PC-3 (cell line): ENCODE measurements around the gene KIAA1328. TPM values are rescaled to one million over a fixed set of nuclear protein-coding genes. Genes with fewer than 3 reads are reported as not detected.

Experiments used
- ATAC-seq: fragments of 200-7000 bp; cut with Tn5 transposase; 2 replicates; pipeline ENCODE4 v1.9.1; 2020; ENCODE audit warnings: mild to moderate bottlenecking, moderate library complexity
- BruUV-seq: library from RNA; stranded (reverse); fragments of 400-500 nt; replicated peaks from 2 replicates; lab custom pipeline; 2021; lab: Mats Ljungman, UMichigan
- CTCF ChIA-PET: fragments of 300-600 bp; sonication (Branson Sonifier 250); formaldehyde crosslinking; loops from one replicate; lab custom pipeline; 2022; ENCODE audit warnings: antibody characterized with exemption; lab: Charles Lee
- POLR2A ChIA-PET: fragments of 300-600 bp; sonication (Branson Sonifier 250); formaldehyde crosslinking; loops from one replicate; lab custom pipeline; 2022; ENCODE audit warnings: antibody characterized with exemption; ENCODE audit not compliant: unreplicated experiment; lab: Charles Lee
- DNase-seq: peaks from one replicate; pipeline ENCODE4 v3.0.0-alpha.2; 2015
- H2AFZ ChIP-seq: fragments of 300-600 bp; sonication (generic); 2 replicates; pipeline ENCODE4 v1.6.0; 2016; ENCODE audit warnings: antibody characterized with exemption, low read length
- H3F3A ChIP-seq: fragments of 300-600 bp; sonication (generic); one replicate; pipeline ENCODE4 v1.6.0; 2017; ENCODE audit warnings: antibody characterized with exemption, low read length, control low read depth, mild to moderate bottlenecking; ENCODE audit not compliant: unreplicated experiment
- H3K27ac ChIP-seq: fragments of 300-600 bp; sonication (generic); 2 replicates; pipeline ENCODE4 v1.5.1; 2016; ENCODE audit warnings: mild to moderate bottlenecking, low read length
- H3K27me3 ChIP-seq: fragments of 300-600 bp; sonication (generic); 2 replicates; pipeline ENCODE4 v1.6.1; 2016; ENCODE audit warnings: low read length, mixed read lengths
- H3K36me3 ChIP-seq: fragments of 300-600 bp; sonication (generic); 2 replicates; pipeline ENCODE4 v1.6.1; 2016; ENCODE audit warnings: low read depth, mixed run types, low read length, mixed read lengths
- H3K4me1 ChIP-seq: fragments of 300-600 bp; sonication (generic); 2 replicates; pipeline ENCODE4 v1.5.1; 2016; ENCODE audit warnings: low read length; ENCODE audit not compliant: insufficient read depth
- H3K4me2 ChIP-seq: fragments of 300-600 bp; sonication (generic); 2 replicates; pipeline ENCODE4 v1.6.0; 2016; ENCODE audit warnings: low read length
- H3K4me3 ChIP-seq: fragments of 300-600 bp; sonication (generic); 2 replicates; pipeline ENCODE4 v1.5.1; 2016; ENCODE audit warnings: mild to moderate bottlenecking, low read length, mixed read lengths
- H3K79me2 ChIP-seq: fragments of 300-600 bp; sonication (generic); 2 replicates; pipeline ENCODE4 v1.6.1; 2017; ENCODE audit warnings: low read length, mixed read lengths
- H3K9ac ChIP-seq: fragments of 300-600 bp; sonication (generic); 2 replicates; pipeline ENCODE4 v1.6.0; 2016; ENCODE audit warnings: mild to moderate bottlenecking, low read length
- H3K9me2 ChIP-seq: fragments of 300-600 bp; sonication (generic); replicated peaks from 2 replicates; pipeline ENCODE4 v1.6.1; 2016; ENCODE audit warnings: mixed run types, low read length, mixed read lengths
- H3K9me3 ChIP-seq: fragments of 300-600 bp; sonication (generic); 2 replicates; pipeline ENCODE4 v1.6.1; 2016; ENCODE audit warnings: low read length, mixed read lengths
- H4K20me1 ChIP-seq: fragments of 300-600 bp; sonication (generic); 2 replicates; pipeline ENCODE4 v1.6.1; 2016; ENCODE audit warnings: low read length, mixed read lengths
- CTCF ChIP-seq: fragments of 300-600 bp; sonication (generic); conservative IDR thresholded peaks from 2 replicates; pipeline ENCODE4 v1.5.1; 2017; ENCODE audit warnings: antibody characterized with exemption, low read depth, mild to moderate bottlenecking, low read length
- EZH2 ChIP-seq: fragments of 300-600 bp; sonication (generic); IDR thresholded peaks from one replicate; pipeline ENCODE4 v1.6.1; 2017; ENCODE audit warnings: antibody characterized with exemption, mild to moderate bottlenecking, low read length; ENCODE audit not compliant: unreplicated experiment
- EZH2phosphoT487 ChIP-seq: fragments of 300-600 bp; sonication (generic); IDR thresholded peaks from 2 replicates; pipeline ENCODE4 v1.6.1; 2018; ENCODE audit warnings: mild to moderate bottlenecking, antibody characterized with exemption, low read length, borderline replicate concordance
- intact Hi-C: fragments of 100-400 bp; cut with micrococcal nuclease; formaldehyde crosslinking; loops from 2 replicates; pipeline ENCODE4 v1.9.0; 2023
- total RNA-seq: library from RNA; depleted of rRNA; stranded (reverse); fragments of >200 nt; gene quantifications from 2 replicates; pipeline ENCODE4 v1.2.3, GENCODE V29; 2014

The KIAA1328 gene
- total RNA-seq, 1 experiment from 2014 or later, result 4.4 TPM

DNA sequence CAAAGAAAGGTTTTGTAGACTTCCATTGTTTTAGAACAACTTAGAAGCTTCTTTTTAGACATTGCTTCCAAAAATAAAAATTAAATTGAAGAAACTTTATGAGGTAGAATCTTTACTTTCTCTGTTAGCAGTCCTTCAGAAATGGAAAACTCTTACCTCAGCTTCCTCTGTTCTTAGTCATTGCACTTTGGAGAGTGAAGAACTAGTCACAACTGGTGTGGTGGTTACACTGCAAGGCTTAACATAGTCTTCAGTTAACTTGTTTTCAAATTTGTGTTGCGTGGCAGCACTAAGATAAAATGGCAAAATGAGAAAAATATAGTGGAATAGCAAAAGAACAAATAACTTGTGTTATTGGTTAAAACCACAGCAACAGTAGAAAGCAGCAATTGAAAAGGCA is 332.6 kb downstream of the KIAA1328 start:
- no peak for ATAC-seq
- Histone ChIP-seq H3K9ac (no peak overlapping the region), H3K9me3 (no peaks in the 10 kb centered on the region), H4K20me1 (no peaks in the 10 kb centered on the region), H3K9me2 (no peaks in the 10 kb centered on the region), H3K36me3 (no peaks in the 10 kb centered on the region), H3K79me2 (no peaks in the 10 kb centered on the region), H2AFZ (no peak overlapping the region), H3F3A (no peaks in the 10 kb centered on the region), H3K27me3 (no peaks in the 10 kb centered on the region), H3K27ac (no peak overlapping the region), H3K4me1 (no peaks in the 10 kb centered on the region), H3K4me3 (no peak overlapping the region), H3K4me2 (no peak overlapping the region)
- no peak for DNase-seq
- POLR2A ChIA-PET, result no interaction called here
- TF ChIP-seq EZH2 (no peak), CTCF (no peak), EZH2phosphoT487 (no peak)
- BruUV-seq, result no TSS peak
- intact Hi-C loops, result no loop called here
- CTCF ChIA-PET, result no interaction called here

DNA sequence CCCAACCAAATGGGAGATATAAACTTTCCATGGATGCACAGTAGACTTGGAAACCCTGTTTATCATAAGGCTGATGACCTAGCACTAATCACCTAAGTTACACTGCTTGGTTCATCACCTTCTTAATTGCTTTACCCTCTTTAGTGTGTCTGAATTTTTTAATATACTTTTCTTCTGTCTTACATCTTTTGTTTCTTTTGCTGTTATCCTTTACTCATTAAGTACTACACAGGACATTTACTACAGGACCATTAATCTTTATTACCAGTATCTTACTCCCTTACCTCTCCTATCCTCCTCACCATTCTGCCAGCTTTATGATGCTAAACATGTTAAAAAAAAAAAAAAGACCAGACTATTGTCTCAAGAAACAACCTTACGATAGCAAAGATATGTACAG is 333.6 kb downstream of the KIAA1328 start:
- no peak for TF ChIP-seq EZH2phosphoT487
- no peak for TF ChIP-seq CTCF
- no peaks in the 10 kb centered on the region for H4K20me1 ChIP-seq
- no peaks in the 10 kb centered on the region for H3K4me1 ChIP-seq
- no peaks in the 10 kb centered on the region for H3F3A ChIP-seq
- H3K9me2 ChIP-seq, result no peaks in the 10 kb centered on the region
- BruUV-seq, result no TSS peak
- H3K27me3 ChIP-seq, result no peaks in the 10 kb centered on the region
- intact Hi-C loops, result no loop called here
- CTCF ChIA-PET, result no interaction called here
- H3K36me3 ChIP-seq, result no peaks in the 10 kb centered on the region
- no peak overlapping the region for H3K27ac ChIP-seq
- H3K9ac ChIP-seq, result no peak overlapping the region
- ATAC-seq (no peak), DNase-seq (no peak)
- no peaks in the 10 kb centered on the region for H3K9me3 ChIP-seq
- no peaks in the 10 kb centered on the region for H3K79me2 ChIP-seq
- no peak overlapping the region for H3K4me3 ChIP-seq
- no peak overlapping the region for H2AFZ ChIP-seq
- POLR2A ChIA-PET, result no interaction called here
- H3K4me2 ChIP-seq, result no peak overlapping the region

DNA sequence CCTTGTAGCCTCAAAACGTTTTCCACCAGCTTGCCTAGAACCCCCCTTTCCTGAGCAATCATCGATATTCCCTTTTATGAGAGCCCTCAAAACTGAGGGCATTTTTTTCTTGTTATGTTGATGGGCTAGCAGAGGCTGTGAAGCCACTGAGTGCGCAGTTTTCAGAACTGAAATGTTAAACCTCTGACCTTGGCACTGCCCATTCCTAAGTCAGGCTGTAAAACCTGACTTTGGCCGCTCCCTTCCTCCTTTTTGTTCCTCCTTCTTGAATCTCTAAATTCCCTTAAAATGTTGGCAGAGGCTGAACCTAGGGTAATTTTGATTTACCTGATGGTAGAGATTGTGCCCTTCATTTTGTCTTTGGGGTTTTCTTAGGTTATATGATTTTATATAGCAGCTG is 334.2 kb downstream of the KIAA1328 start:
- no peak for ATAC-seq
- no TSS peak for BruUV-seq
- no peaks in the 10 kb centered on the region for H4K20me1 ChIP-seq
- no peaks in the 10 kb centered on the region for H3K79me2 ChIP-seq
- H3K27me3 ChIP-seq, result no peaks in the 10 kb centered on the region
- no peak overlapping the region for H3K4me2 ChIP-seq
- no peak overlapping the region for H3K4me3 ChIP-seq
- H3K9me3 ChIP-seq, result no peaks in the 10 kb centered on the region
- intact Hi-C loops, result no loop called here
- no peaks in the 10 kb centered on the region for H3K9me2 ChIP-seq
- H3K27ac ChIP-seq, result no peak overlapping the region
- ChIA-PET POLR2A (no interaction called here), CTCF (no interaction called here)
- H3K36me3 ChIP-seq, result no peaks in the 10 kb centered on the region
- no peaks in the 10 kb centered on the region for H3K4me1 ChIP-seq
- H3F3A ChIP-seq, result no peaks in the 10 kb centered on the region
- H3K9ac ChIP-seq, result no peak overlapping the region
- no peak for DNase-seq
- TF ChIP-seq EZH2 (no peak), CTCF (no peak)
- H2AFZ ChIP-seq, result no peak overlapping the region
